UCSD-AML1 (cell line): ENCODE data around the gene TOM1L1.

ENCODE experiments used
- DNase-seq: peaks from one replicate; lab custom pipeline; 2025; ENCODE audit not compliant: unreplicated experiment; lab: John Stamatoyannopoulos, UW

TOM1L1 gene

GRCh38 chr17:54892360-54892759 is 8.3 kb upstream of the TOM1L1 start:
- no peak for DNase-seq

- no peak for DNase-seq
These were observed 2.1 kb upstream of the TOM1L1 start for GRCh38 chr17:54898576-54898975.

GRCh38 chr17:54899201-54899600 is 1.5 kb upstream of the TOM1L1 start:
- DNase-seq = no peak

- DNase-seq = no peak
These were observed 763 bp upstream of the TOM1L1 start for GRCh38 chr17:54899721-54900456.

GRCh38 chr17:54901230-54901822 is 674 bp downstream of the TOM1L1 start:
- DNase-seq = no peak

- no peak for DNase-seq
These were observed 1.4 kb downstream of the TOM1L1 start for GRCh38 chr17:54902017-54902416.

- DNase-seq = no peak
These were observed 2.0 kb downstream of the TOM1L1 start for GRCh38 chr17:54902611-54903010.

- no peak for DNase-seq
These were observed 2.7 kb downstream of the TOM1L1 start for GRCh38 chr17:54903375-54903774.

- DNase-seq = no peak
These were observed 6.0 kb downstream of the TOM1L1 start for GRCh38 chr17:54906683-54907082.

- DNase-seq = no peak
These were observed 6.7 kb downstream of the TOM1L1 start for GRCh38 chr17:54907376-54907775.

- no peak for DNase-seq
These were observed 9.1 kb downstream of the TOM1L1 start for GRCh38 chr17:54909766-54910165.

GRCh38 chr17:54916721-54917120 is 16.1 kb downstream of the TOM1L1 start:
- no peak for DNase-seq

- DNase-seq = no peak
These were observed 18.8 kb downstream of the TOM1L1 start for GRCh38 chr17:54919425-54919824.

GRCh38 chr17:54920819-54921218 is 20.2 kb downstream of the TOM1L1 start:
- DNase-seq = no peak

- DNase-seq = no peak
These were observed 23.8 kb downstream of the TOM1L1 start for GRCh38 chr17:54924405-54924804.

GRCh38 chr17:54927525-54927924 is 26.9 kb downstream of the TOM1L1 start:
- DNase-seq = no peak

GRCh38 chr17:54932711-54933110 is 32.1 kb downstream of the TOM1L1 start:
- DNase-seq = no peak

- no peak for DNase-seq
These were observed 33.3 kb downstream of the TOM1L1 start for GRCh38 chr17:54933921-54934320.

- DNase-seq = no peak
These were observed 34.8 kb downstream of the TOM1L1 start for GRCh38 chr17:54935471-54935870.

- DNase-seq = no peak
These were observed 36.4 kb downstream of the TOM1L1 start for GRCh38 chr17:54937018-54937417.

- no peak for DNase-seq
These were observed 36.8 kb downstream of the TOM1L1 start for GRCh38 chr17:54937426-54937825.

- no peak for DNase-seq
These were observed 40.6 kb downstream of the TOM1L1 start for GRCh38 chr17:54941285-54941684.

- no peak for DNase-seq
These were observed 44.1 kb downstream of the TOM1L1 start for GRCh38 chr17:54944796-54945195.
